ENCODE results near the gene APBA3.
A peak's percentile ranks its signal among the peaks of the same experiment; 100 is the strongest.

APBA3 gene, protein sequence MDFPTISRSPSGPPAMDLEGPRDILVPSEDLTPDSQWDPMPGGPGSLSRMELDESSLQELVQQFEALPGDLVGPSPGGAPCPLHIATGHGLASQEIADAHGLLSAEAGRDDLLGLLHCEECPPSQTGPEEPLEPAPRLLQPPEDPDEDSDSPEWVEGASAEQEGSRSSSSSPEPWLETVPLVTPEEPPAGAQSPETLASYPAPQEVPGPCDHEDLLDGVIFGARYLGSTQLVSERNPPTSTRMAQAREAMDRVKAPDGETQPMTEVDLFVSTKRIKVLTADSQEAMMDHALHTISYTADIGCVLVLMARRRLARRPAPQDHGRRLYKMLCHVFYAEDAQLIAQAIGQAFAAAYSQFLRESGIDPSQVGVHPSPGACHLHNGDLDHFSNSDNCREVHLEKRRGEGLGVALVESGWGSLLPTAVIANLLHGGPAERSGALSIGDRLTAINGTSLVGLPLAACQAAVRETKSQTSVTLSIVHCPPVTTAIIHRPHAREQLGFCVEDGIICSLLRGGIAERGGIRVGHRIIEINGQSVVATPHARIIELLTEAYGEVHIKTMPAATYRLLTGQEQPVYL

DNA sequence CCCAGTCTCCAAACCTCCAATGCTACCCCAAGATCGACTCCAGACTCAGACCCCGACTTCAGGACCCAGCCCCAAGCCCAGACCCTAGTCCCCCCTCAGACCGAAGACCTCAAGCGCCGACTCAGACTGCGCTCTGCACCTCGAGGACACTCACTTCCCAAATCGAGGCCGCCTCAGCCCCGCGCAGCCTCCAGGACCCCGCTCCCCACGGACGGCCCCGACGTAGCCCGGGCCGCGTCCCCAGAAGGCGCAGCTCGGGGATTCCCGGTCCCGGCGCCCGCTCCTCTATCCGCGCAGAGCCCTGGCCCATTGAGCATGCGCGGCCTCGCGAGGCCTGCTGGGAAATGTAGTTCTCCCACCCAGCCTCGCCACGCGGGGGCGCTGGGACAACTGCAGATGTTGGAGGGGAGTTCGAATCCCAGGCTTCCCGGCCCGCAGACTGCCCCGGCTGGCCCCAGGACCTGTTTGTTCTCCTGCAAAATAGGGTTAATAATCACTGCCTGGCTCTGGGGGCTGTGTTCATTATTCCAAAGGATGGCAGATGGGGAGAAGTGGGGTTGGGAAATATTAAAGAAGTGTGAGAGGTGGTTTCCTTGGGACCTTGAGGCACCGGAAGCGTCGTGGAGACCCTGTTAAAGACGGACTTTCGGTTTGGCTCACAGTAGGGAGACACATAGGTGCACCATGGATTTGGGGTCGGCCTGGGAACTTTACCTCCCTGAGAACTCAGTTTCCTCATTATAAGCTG is at the start of gene APBA3:
Gene APBA3, minus strand, starts transcription at position 311 of the 748 bp plus-strand sequence. CDS start 1,428 bp downstream, outside the sequence.
- DNase-seq = peak; percentile 92 to 94

DNA sequence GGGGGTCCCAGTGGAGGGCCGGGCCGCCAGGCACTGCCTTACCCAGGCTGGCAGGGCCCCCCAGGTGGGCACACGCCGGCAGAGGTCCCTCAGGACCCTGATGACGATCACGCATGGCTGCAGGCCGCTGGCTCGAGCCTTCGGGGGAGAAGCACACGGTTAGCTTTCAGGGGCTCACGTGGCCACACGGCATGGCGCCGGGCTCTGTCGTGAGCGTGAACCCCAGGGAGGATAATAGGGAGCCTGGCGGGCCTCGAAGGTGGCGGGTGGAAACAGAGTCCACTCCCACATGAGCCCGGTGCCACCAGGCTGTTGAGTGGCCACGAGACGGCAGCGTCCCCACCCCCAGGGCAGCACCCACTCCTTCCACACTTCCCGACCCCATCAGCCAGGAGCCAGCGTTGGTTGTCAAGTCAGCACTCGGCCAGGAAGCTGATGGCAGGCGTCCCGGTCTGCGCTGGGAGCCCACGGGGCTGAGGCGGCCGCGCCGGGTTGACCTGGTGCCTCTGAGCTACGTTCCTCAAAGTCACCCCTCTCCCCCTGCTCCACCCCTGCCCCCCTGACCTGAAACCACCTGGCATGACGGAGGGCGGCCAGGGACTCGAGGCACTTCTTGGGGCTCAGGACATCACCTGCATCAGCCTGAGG is 49.3 kb upstream of the APBA3 start:
- no peak for DNase-seq

DNA sequence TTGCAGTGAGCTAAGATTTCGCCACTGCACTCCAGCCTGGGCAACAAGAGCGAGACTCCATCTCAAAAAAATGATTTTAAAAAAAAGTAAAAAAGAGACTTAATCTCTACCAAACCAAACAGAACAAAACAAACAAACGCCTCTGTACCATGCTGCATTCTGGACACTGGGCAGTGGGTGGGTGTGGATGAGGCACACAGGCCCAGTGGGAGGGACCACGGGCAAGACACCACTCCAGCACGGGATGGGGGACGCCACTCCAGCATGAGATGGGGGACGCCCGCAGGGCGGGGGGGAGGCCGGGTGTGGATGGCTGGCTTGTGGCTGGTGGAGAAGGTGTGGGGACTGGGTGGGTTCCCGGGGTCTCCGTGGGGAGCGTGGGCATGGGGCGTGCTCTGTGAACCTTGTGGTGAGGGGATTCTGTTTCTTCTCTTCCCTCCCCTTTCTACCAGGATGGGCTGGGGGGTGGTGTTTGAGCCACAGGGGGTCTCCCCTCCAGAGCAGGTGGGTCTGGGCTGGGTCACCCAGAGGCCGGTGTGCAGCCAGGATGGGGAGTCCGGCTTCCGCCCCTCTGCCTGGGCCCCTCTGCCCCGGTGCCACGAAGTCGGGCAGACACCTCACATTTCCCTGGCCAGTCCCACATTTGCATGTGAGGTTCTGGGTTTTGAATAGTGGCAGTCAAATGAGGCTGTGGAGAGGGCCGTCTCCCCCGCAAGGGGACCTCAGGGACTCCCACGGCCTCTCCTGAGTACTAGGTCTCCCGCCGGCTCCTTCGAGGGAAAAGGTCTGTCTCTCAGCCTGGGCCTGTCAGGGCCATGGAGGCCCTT is 48.6 kb upstream of the APBA3 start:
- DNase-seq = no peak

DNA sequence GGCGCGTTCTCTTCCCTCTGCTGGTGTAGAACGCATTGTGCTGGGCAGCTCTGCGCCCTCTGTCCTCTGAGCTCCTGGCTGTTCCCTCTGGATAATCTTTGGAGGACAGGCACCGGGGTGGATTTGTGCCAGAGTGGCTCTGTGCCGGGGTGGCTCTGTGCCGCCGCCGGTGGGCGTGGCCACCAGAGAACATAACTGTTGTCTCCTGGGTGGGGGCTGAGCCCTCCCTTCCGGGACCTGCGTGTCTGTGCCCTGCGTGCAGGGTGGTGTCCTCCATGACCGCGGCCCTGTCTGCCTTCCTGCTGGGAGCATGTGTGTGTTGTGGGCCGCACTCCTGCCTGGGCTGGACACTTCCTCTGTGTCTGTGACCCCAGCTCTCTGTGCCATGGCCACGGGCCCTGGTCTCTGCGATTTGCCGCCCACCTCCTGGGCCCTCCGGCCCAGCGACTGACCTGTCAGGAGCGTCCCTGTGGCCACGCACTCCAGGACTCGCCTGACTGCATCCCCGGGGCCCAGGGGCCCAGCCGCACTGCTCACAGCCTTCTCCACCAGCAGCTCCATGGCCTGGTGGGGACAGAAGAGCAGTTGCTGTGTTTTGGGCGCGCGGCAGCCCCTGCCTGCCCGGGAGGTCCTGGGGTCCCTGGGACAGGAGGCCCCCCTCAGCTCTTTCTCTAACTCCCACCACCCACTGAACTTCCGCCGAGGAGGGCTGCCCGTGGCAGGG is 47.1 kb upstream of the APBA3 start:
- no peak for DNase-seq

DNA sequence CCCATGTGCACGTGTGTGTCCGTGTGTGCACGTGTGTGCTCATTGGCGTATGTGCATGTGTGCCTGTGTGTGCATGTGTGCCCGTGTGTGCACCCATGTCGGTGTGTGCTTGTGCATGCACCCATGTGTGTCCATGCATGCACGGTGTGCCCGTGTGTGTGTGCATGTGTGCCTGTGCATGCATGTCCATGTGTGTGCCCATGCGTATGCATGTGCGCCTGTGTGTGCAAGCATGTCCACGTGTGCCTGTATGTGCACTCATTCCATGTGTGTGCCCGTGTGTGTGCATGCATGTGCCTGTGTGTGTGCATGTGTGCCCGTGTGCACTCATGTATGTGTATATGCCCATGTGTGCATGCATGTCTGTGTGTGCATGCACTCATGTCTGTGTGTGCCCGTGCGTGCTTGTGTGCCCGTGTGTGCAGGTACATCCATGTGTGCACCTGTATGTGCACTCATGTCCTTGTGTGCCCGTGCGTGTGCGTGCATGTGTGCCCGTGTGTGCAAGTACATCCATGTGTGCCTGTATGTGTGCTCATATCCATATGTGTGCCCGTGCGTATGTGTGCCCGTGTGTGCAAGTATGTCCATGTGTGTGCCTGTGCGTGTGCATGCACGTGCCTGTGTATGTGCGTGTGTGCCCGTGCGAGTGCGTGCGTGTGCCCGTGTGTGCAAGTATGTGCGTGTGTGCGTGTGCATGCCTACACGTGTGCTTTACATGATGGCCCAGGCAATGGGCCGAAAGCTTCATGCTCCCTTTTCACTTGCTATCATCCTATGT is 46.3 kb upstream of the APBA3 start:
- no peak for DNase-seq

DNA sequence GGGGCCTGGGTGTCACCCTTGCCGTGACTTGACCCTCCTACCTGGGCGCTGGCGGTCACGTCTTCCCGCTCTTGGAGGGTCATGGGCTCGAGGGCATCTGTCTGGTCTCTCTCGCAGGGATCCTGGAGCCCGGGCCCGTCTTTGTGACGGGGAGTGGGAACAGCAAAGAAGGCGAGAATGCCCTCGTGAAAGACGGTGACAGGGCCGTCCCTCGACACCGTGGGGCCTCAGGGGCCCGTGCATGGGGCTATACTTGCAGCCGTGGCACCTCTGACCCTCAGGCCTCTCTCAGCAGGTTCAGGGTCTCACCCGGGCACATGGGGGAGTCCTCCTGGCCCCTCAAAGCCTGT is 45.6 kb upstream of the APBA3 start:
- DNase-seq = no peak

DNA sequence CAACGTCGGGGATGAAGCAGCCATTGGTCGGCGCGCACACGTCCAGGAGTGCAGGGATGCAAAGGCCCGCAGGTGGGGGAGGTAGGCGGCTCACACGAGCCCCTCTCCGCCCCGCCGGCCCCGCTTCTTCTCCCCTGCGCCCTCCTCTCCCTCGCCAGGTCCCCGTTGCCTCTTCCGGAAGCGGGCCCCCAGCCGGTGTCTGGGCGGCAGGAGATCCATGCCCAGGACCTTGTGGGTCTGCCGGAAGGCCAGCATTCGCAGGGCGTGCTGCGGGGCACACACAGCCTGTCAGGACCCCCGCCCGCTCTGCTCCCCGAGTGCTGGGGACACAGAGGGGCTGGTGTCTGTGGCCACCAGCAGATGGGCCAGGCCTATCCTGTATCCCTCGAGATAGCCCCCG is 44.4 kb upstream of the APBA3 start:
- DNase-seq = no peak

DNA sequence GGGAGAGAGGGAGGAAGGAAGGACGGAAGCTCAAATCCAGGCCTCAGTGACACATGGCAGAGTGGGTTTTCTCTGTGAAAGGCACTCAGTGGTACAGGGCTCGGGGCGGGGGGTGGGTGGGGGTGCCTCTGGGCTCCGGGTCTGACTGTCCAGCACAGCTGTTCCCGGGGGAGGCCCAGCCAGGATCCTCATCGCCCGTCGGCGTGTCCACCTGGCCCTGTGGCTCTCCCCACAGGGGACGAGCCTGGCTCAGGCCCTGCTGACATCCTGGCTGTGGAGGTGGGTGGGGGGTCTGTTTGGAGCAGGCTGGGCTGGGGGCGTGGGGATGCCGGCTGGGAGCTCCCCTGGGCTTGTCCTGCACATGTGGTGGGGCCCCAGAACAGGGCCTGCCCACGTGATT is 42.9 kb upstream of the APBA3 start:
- DNase-seq = no peak

DNA sequence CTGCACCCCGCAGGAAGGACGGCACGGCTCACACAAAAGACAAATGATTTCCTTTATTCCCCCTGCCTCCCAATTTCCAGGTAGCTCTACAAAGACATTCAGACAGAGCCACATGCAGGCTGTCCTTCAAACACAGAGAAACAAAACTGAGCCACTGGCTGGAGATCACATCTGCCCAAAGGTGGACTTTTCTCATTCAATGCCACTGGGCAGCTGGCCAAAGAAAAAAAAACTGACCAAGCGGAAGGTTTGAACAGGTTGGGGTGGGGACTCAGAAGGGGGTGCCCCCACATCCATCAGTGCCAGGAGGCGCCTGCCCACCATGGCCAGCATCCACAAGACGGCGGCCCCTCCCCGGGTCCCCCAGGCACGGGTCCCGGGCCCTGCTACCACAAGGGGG is 42.5 kb upstream of the APBA3 start:
- no peak for DNase-seq

DNA sequence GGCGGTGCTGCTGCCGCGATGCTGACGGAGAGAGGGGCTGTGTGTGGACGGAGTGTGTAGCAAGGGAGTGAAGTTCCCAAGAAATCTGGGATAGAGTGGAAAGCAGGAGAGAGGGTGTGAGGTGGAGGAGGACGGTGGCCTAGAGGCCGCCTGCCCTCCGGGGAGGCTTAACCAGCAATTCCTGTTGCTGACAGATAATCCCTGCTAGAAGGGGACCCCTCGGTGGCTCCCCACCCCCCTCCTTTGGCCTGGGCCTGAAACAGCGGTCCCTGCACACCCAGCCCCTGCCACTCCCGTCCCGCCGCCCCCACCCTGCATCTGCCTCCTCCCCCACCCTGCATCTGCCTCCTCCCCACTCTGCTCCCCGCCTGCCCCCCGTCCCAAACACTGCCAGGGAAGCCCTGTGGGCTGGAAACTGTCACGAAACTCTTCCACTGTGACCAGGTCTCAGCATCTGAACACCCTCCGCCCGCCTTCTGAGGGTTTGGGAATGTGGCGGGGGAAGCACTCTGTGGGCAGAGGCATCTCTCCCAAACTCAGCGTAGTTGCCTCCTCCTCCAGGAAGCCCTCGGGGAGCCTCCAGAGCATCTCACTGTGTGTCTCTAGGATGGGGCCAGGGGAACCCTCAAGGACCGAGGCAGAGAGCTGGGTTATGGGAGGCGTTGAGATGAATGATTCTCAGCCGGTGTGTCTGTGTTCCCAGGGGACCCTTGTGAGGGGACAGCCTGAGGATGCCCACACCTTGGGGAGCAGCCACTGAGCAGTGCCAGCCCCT is 41.8 kb upstream of the APBA3 start:
- no peak for DNase-seq

DNA sequence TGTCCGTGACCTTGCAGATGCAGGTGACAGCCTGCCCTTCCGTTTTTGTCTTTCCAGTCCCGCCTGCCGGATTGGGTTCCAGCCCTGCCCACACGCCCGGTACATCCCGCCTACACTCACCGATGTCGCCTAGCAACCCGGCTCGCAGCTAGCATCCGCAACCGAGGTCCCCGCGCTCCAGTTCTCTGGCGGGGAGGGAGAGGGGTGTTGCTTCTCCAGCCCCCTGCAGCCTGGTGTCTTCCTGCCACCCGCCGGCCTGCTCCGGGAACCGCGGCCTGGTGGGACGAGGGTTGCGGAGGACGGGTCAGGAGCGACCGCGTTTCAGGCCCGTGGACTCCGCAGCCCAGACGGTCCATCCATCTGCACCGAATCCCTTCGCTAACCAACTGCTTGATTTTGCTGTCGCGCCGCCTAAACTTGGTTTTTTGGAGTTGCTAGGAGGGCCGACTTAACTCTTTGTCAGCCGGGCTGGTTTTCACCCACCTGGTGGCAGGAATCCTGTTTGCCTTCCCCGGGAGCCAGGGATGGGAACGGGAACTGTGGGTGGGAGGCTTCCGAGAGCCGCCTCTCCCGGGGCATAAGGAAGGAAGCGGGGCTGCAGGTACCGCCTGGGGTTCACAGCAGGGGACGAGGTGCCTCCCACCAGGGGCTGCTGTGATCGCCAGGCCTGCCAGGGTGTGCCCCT is 40.1 kb upstream of the APBA3 start:
- no peak for DNase-seq

DNA sequence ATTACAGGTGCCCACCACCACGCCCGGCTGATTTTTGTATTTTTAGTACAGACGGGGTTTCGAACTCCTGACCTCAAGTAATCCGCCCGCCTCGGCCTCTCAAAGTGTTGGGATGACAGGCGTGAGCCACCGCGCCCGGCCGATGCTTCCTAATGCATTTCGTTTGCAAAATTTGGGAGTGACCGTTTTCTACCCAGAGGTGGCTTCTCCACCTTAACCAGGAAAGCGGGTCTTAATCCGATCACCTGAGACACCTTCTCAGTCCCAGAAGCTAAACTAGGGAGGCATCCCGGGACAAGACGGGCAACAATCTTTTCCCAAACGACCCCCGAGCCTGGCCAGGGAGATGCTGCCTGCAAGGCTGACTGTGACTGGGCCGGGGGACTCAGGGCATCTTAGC is 39.5 kb upstream of the APBA3 start:
- no peak for DNase-seq

DNA sequence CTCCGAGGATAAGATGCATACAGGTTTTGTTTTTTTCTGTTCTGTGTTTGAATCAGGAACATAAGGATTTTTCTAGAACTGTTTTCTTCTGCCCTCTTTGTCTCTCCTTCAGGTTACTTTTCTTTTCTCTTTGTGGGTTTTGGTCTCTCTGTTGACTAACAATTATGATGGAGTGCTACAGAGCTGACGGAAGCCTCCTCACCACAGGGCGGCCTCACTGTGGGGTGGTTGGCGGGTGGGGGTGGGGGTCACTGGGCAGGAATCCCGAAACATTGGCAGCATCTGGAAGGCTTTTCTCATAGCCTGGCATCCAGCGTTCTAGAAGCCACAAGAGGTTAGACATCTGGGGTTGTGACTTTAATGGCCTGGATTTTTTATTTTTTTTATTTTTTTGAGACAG is 36.6 kb upstream of the APBA3 start:
- DNase-seq = no peak

DNA sequence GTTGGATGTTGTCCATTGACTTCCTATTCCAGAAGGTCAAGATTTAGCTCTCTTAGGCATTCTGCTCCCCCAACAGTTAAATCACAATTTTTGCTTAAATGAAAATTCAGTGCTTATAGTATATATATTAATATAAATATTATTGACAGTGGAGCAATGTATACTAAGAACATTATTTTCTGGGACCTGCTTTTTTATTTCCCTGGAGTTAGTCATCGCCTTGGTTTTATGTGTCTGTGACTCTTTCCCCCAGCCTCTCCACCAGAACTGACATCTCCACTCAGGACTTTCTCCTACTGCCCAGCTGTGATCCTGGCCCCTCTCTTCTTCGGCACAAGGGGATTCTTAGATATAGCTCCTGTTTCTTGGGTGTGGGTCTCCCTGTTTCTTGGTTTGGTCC is 34.9 kb upstream of the APBA3 start:
- DNase-seq = no peak

DNA sequence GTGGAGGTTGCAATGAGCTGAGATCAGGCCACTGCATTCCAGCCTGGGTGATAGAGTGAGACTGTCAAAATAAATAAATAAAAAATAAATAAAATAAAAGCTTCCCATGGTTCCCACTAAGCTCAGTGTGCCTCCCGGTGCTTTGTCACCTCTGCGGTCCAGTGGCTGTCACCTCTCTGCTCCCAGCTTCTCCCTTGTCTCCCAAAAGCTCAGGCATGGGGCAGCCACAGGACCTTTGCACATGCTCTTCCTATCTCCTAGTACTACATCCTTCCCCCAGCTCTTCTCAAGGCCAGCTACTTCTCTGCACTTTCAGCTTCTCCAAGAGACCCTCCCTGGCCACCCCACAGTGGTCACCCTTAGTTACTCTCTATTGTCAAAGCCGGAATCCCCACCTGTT is 32.3 kb upstream of the APBA3 start:
- no peak for DNase-seq

DNA sequence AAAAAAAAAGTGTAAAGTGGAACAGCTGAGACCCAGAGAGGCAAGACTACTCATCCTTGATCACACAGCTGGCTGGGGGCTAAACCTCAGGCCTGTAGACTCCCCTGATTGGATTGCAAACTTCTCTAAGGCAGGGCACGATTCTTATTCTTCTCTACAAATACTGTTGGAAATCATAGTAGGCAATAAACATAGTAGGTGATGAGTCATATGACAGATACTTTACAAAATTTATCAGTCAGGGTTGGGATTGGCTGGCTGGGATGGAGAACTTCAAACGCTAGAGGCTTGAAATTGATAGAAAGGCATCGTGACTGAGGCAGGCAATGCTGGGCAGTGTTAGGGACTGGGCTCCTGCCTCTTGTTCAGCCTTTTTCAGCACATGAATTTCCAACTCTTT is 30.6 kb upstream of the APBA3 start:
- no peak for DNase-seq

DNA sequence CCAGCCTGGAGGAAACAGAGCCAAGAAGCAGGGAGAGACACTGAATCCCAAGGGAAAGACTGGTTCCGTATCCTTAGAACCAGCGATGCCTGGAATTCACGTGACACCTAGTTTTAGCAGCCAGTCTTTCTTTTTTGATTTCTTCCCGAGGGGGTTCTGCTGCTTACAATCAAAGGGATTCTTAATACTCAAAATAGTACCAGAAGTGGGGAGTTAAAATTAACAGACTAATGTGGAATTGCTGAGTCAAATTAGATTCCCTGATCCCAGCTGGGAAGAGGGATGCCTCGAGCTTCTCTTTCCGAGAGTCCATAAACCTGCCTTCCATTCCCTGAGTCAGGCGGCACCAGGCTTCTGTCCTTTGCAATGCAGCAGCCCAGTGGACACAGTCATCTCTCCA is 29.4 kb upstream of the APBA3 start:
- no peak for DNase-seq

DNA sequence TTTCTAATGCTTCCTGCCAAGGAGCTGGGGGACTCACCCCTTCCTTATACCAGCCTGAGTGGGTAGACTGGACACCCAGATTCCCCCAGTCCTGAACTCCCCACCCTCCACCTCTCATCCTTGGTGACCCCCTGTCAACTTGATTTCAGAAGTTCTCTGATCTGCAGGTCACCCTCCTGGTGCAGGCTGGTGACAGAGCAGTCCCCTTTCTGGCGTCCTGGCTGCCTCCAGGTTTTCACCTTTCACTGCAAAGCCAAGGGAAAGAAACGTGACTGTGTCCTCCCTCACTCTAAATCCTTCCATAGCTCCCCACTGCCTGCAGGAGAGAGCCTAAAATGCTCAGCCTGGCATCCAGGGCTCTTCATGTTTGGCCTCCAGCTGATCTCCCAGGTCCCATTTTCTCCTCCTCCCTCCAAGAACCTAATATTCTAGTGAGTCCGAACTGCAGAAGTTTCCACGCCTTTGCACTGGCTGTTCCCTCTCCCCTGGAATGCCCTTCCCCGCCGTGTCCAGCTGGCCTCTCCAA is 28.8 kb upstream of the APBA3 start:
- DNase-seq = no peak

DNA sequence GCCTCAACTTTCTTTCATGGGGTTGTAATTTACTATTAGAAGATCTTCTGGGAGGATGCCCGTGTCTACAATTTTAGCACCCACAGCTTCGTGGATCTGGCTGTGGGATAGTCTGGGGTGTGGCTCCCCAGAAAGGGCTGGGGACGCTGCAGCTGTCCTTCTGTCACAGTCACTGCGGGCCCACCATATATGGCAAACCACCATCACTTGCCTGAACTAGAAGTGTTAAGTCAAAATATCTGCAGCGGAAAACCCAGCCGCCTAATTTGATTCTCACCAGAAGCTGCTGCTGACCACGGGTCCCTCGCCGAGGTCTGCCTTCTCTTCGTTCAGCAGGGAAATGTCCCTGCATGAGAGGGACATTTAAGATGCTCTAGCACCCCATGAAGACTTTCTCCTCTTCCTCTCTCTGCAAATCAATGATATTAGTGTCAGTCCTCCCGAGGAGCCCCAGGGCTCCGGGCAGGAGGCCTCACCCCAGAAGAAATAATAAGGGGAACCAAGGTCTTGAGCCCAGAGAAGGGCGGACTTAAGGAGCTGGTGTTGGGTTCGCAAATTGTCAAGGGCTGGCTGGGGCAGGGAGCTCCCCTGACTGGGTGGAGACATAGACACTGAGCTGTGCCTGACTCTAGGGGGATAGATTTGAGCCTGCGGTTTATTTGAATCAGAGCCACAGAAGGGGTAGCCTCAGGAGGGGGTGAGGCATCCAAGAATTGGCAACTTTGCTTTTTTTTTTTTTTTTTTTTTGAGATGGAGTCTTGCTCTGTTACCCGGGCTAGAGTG is 27.7 kb upstream of the APBA3 start:
- no peak for DNase-seq
